SU-DHL-6 (cell line): ENCODE data around the gene NDUFB7.

Experiments used
- CTCF ChIP-seq: fragments of 200-600 bp; sonication (generic); IDR thresholded peaks from one replicate; pipeline ENCODE4 v1.5.1; 2017; ENCODE audit warnings: antibody characterized with exemption, mild to moderate bottlenecking, low read length, moderate library complexity; ENCODE audit not compliant: insufficient read depth, poor library complexity, severe bottlenecking
- EZH2phosphoT487 ChIP-seq: fragments of 200-600 bp; sonication (generic), shearing (Covaris generic); conservative IDR thresholded peaks from 2 replicates; pipeline ENCODE4 v1.6.1; 2018; ENCODE audit warnings: mild to moderate bottlenecking, antibody characterized with exemption, low read length, moderate library complexity, mixed read lengths

GRCh38 chr19:14599548-14600147 lies 27.8 kb upstream of the NDUFB7 start:
- TF ChIP-seq CTCF (no peak), EZH2phosphoT487 (no peak)
